ENCODE measurements around the gene ARIH2. TPM values are rescaled to one million over a fixed set of nuclear protein-coding genes. Genes with fewer than 3 reads are reported as not detected.
A peak's percentile ranks its signal among the peaks of the same experiment; 100 is the strongest.

The ARIH2 gene
- total RNA-seq, 1 donor from 2014 or later = 69.9 TPM

DNA sequence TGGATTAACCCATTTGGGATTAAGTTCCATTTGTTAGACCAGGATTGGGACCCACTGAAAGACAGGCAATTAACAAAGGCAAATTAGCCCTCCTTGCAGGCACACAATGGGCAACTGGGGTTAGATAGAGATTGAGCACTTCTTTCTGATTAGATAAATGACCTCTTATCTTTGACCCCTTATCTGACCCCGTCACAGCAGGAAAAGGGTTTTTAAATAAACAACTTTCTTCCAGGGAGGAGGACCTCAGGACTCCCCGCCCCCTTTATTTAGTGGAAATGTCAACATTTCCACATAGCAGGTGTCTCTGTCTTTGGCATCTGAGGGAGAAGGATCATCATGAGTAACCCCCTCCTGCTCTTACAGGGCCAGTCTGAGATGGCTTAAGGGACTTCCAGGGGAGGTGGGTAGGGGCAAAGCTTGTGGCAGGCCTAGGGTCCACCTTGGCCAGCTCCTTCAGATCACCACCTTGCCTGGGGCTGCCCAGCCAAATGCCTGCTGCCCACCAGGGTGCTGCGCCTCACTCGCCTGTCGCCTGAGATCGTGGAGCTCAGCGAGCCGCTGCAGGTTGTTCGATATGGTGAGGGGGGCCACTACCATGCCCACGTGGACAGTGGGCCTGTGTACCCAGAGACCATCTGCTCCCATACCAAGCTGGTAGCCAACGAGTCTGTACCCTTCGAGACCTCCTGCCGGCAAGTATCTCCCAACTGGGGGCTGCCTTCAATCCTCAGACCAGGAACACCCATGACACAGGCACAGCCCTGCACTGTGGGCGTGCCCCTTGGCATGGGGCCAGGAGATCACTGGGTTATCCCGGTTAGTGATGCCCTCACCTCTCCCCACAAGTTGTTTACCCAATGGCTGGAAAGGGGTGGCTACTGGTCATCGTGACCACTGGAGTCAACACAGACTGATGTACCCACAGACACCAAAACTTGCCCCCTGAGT, 86.0 kb downstream of the ARIH2 start:
- no peaks in the 10 kb centered on the region for H3K27me3 Mint-ChIP-seq (ENCODE audit: low read depth)
- no peak overlapping the region for H3K4me3 Mint-ChIP-seq (ENCODE audit: unreplicated experiment)
- H3K4me1 Mint-ChIP-seq (ENCODE audit: low read depth) = peaks cover 27% of the 10 kb centered on the region
- peaks cover 7% of the 10 kb centered on the region for H3K36me3 Mint-ChIP-seq (ENCODE audit: low read depth)
- no peaks in the 10 kb centered on the region for H3K9me3 Mint-ChIP-seq (ENCODE audit: low read depth)
- TF ChIP-seq, protein P1, sequence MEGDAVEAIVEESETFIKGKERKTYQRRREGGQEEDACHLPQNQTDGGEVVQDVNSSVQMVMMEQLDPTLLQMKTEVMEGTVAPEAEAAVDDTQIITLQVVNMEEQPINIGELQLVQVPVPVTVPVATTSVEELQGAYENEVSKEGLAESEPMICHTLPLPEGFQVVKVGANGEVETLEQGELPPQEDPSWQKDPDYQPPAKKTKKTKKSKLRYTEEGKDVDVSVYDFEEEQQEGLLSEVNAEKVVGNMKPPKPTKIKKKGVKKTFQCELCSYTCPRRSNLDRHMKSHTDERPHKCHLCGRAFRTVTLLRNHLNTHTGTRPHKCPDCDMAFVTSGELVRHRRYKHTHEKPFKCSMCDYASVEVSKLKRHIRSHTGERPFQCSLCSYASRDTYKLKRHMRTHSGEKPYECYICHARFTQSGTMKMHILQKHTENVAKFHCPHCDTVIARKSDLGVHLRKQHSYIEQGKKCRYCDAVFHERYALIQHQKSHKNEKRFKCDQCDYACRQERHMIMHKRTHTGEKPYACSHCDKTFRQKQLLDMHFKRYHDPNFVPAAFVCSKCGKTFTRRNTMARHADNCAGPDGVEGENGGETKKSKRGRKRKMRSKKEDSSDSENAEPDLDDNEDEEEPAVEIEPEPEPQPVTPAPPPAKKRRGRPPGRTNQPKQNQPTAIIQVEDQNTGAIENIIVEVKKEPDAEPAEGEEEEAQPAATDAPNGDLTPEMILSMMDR (IDR thresholded peaks at IDR 0.05) = no peak
- no peak overlapping the region for H3K27ac Mint-ChIP-seq (ENCODE audit: unreplicated experiment)
- no peak for DNase-seq (ENCODE audit: low spot score)

DNA sequence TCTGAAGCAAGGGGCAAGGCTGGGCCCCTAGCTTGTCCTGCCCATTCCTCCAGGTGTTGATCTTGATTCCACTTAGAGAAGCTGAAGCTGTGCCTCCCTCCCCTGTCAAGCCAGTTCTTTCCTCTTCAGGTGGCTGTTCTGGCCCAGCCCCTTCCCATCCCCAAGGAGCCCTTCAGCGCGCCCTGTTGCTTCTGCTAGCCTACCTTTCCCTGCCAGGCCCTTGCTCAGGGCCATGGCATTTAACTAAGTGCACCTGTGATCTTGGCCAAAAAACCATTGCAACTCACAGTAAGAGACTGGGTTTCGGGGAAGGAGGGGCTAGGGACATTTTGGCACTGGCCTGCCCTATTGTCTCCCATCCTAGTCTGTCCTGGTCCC, 86.7 kb downstream of the ARIH2 start:
- Mint-ChIP-seq H3K4me3 (ENCODE audit: unreplicated experiment) (no peak overlapping the region), H3K4me1 (ENCODE audit: low read depth) (peaks cover 28% of the 10 kb centered on the region), H3K9me3 (ENCODE audit: low read depth) (no peaks in the 10 kb centered on the region), H3K27me3 (ENCODE audit: low read depth) (no peaks in the 10 kb centered on the region), H3K27ac (ENCODE audit: unreplicated experiment) (no peak overlapping the region), H3K36me3 (ENCODE audit: low read depth) (peaks cover 7% of the 10 kb centered on the region)
- no peak for DNase-seq (ENCODE audit: low spot score)
- TF ChIP-seq, protein P1 (IDR thresholded peaks at IDR 0.05) = no peak

DNA sequence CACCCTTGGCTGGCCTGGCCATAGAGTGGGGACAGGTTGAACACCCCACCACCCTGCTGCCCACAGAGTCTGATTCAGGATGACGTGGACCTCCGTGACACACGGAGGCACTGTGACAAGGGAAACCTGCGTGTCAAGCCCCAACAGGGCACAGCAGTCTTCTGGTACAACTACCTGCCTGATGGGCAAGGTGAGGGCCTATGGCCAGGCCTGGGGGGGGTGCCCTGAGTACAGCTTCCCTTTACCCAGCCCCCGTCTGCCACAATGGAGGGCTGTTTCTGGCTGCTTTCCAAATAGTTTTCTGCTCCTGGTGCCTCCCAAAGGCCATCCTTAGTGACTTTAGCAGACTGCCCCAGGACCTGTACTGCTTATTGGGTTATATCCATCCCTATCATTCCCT, 87.4 kb downstream of the ARIH2 start:
- DNase-seq (ENCODE audit: low spot score) = no peak
- H3K4me3 Mint-ChIP-seq (ENCODE audit: unreplicated experiment) = peak overlapping the region; percentile 99
- H3K27ac Mint-ChIP-seq (ENCODE audit: unreplicated experiment) = peak overlapping the region; percentile 98
- H3K4me1 Mint-ChIP-seq (ENCODE audit: low read depth) = peaks cover 30% of the 10 kb centered on the region
- TF ChIP-seq, protein P1 (IDR thresholded peaks at IDR 0.05) = no peak
- H3K27me3 Mint-ChIP-seq (ENCODE audit: low read depth) = no peaks in the 10 kb centered on the region
- H3K9me3 Mint-ChIP-seq (ENCODE audit: low read depth) = no peaks in the 10 kb centered on the region
- peaks cover 7% of the 10 kb centered on the region for H3K36me3 Mint-ChIP-seq (ENCODE audit: low read depth)

DNA sequence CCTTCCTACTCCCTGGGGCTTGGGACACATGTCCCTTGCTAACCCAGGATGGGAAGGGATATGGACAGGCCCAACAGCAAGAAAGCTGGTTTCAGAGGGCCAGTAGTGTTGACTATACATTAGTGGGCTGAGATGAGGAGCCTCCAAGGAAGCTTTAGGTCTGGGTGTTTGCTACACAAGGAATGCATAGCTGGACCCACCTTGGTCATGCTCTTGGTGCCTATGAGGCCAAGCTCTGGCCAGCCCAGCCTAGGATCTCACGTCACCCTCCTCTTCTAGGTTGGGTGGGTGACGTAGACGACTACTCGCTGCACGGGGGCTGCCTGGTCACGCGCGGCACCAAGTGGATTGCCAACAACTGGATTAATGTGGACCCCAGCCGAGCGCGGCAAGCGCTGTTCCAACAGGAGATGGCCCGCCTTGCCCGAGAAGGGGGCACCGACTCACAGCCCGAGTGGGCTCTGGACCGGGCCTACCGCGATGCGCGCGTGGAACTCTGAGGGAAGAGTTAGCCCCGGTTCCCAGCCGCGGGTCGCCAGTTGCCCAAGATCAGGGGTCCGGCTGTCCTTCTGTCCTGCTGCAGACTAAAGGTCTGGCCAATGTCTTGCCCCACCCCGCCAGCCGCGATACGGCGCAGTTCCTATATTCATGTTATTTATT, 87.9 kb downstream of the ARIH2 start:
- no peak for DNase-seq (ENCODE audit: low spot score)
- no peaks in the 10 kb centered on the region for H3K9me3 Mint-ChIP-seq (ENCODE audit: low read depth)
- H3K4me3 Mint-ChIP-seq (ENCODE audit: unreplicated experiment) = peak overlapping the region; percentile 99
- peaks cover 8% of the 10 kb centered on the region for H3K36me3 Mint-ChIP-seq (ENCODE audit: low read depth)
- H3K4me1 Mint-ChIP-seq (ENCODE audit: low read depth) = peaks cover 30% of the 10 kb centered on the region
- H3K27ac Mint-ChIP-seq (ENCODE audit: unreplicated experiment) = peak overlapping the region; percentile 98
- TF ChIP-seq, protein P1 (IDR thresholded peaks at IDR 0.05) = no peak
- H3K27me3 Mint-ChIP-seq (ENCODE audit: low read depth) = no peaks in the 10 kb centered on the region

DNA sequence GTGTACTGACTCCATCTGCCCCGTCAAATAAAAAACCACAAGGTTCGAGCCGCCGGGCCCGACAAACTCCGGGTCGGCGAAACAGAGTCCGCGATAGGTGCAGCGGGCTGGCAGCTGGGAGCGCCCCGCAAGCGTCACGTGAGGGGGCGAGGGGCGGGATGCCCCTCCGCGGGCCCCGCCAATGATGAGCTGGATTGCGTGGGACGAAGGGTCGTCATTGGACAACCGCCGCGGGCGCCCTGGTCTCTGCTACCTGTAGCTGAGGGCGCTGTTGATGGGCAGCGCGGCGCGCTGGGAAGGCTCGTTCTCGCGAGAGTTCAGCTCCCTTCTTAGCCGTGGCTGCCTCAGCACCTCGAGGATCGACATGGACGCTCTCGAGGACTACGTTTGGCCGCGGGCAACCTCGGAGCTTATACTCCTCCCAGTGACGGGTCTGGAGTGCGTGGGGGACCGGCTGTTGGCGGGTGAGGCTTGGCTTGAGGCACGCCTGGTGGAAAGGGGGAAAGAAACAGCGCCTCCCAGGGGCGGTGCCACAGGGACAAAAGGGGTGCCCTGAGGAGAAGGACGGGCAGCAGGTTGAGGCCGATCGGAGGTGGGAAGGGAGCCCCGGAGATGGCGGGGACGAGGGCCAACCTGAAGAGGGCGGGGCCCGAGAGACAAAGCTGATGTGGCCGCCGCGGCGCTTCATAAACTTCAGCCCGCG, 88.6 kb downstream of the ARIH2 start, which contains the start of gene WDR6:
TSS of gene WDR6 (plus strand) at position 324 of the 703 bp plus-strand sequence. CDS start at position 365, 41 bp downstream.
- no peaks in the 10 kb centered on the region for H3K27me3 Mint-ChIP-seq (ENCODE audit: low read depth)
- peaks cover 34% of the 10 kb centered on the region for H3K4me1 Mint-ChIP-seq (ENCODE audit: low read depth)
- H3K4me3 Mint-ChIP-seq (ENCODE audit: unreplicated experiment) = peak within 1 kb of the TSS; percentile 99
- TF ChIP-seq, protein P1 (IDR thresholded peaks at IDR 0.05) = peak; percentile 77
- H3K27ac Mint-ChIP-seq (ENCODE audit: unreplicated experiment) = peak within 1 kb of the TSS; percentile 98
- no peaks in the 10 kb centered on the region for H3K9me3 Mint-ChIP-seq (ENCODE audit: low read depth)
- H3K36me3 Mint-ChIP-seq (ENCODE audit: low read depth) = peaks cover 11% of the 10 kb centered on the region
- DNase-seq (ENCODE audit: low spot score) = peak; percentile 100
